ENCODE measurements around the gene FASTKD2. TPM values are rescaled to one million over a fixed set of nuclear protein-coding genes. Genes with fewer than 3 reads are reported as not detected.

FASTKD2 gene
- total RNA-seq, 4 donors from 2014 or later = 15.8 to 34.0 (median 29.8) TPM

- Histone ChIP-seq H3K36me3 (no peaks in the 10 kb centered on the region), H3K27me3 (no peaks in the 10 kb centered on the region), H3K4me1 (no peaks in the 10 kb centered on the region), H3K4me3 (no peak overlapping the region), H3K27ac (no peak overlapping the region), H3K9me3 (no peaks in the 10 kb centered on the region)
- no peak for DNase-seq
- TF ChIP-seq POLR2A (IDR thresholded peaks at IDR 0.05) = no peak
Observed at GRCh38 chr2:206727287-206727686, 38.1 kb upstream of the FASTKD2 start.

GRCh38 chr2:206728277-206729199, 36.9 kb upstream of the FASTKD2 start:
- H3K36me3 ChIP-seq = no peaks in the 10 kb centered on the region
- H3K4me3 ChIP-seq = no peak overlapping the region
- no peaks in the 10 kb centered on the region for H3K27me3 ChIP-seq
- DNase-seq = no peak
- TF ChIP-seq CTCF (IDR thresholded peaks at IDR 0.05) (no peak), POLR2A (IDR thresholded peaks at IDR 0.05) (no peak)
- no peak overlapping the region for H3K27ac ChIP-seq
- H3K9me3 ChIP-seq = no peaks in the 10 kb centered on the region
- no peaks in the 10 kb centered on the region for H3K4me1 ChIP-seq

GRCh38 chr2:206733341-206733740, 32.1 kb upstream of the FASTKD2 start:
- Histone ChIP-seq H3K4me1 (no peaks in the 10 kb centered on the region), H3K4me3 (no peak overlapping the region), H3K9me3 (no peaks in the 10 kb centered on the region), H3K36me3 (no peaks in the 10 kb centered on the region), H3K27ac (no peak overlapping the region), H3K27me3 (no peaks in the 10 kb centered on the region)
- no peak for TF ChIP-seq POLR2A (IDR thresholded peaks at IDR 0.05)
- TF ChIP-seq CTCF (IDR thresholded peaks at IDR 0.05) = no peak
- DNase-seq = no peak

GRCh38 chr2:206736935-206737334, 28.5 kb upstream of the FASTKD2 start:
- Histone ChIP-seq H3K9me3 (no peaks in the 10 kb centered on the region), H3K4me3 (no peak overlapping the region)

GRCh38 chr2:206739271-206739670, 26.1 kb upstream of the FASTKD2 start:
- no peaks in the 10 kb centered on the region for H3K4me1 ChIP-seq
- no peaks in the 10 kb centered on the region for H3K27me3 ChIP-seq
- no peak overlapping the region for H3K27ac ChIP-seq
- TF ChIP-seq POLR2A (IDR thresholded peaks at IDR 0.05) = no peak
- H3K9me3 ChIP-seq = no peaks in the 10 kb centered on the region
- no peaks in the 10 kb centered on the region for H3K36me3 ChIP-seq
- no peak for DNase-seq
- no peak overlapping the region for H3K4me3 ChIP-seq

More at GRCh38 chr2:206736935-206737334, 28.5 kb upstream of the FASTKD2 start:
- no peak for DNase-seq
- TF ChIP-seq POLR2A (IDR thresholded peaks at IDR 0.05) (no peak), CTCF (IDR thresholded peaks at IDR 0.05) (no peak)
- Histone ChIP-seq H3K36me3 (no peaks in the 10 kb centered on the region), H3K4me1 (no peaks in the 10 kb centered on the region), H3K27me3 (no peaks in the 10 kb centered on the region), H3K27ac (no peak overlapping the region)

GRCh38 chr2:206740800-206741199, 24.6 kb upstream of the FASTKD2 start:
- no peak overlapping the region for H3K27ac ChIP-seq
- no peaks in the 10 kb centered on the region for H3K27me3 ChIP-seq
- H3K36me3 ChIP-seq = no peaks in the 10 kb centered on the region
- DNase-seq = no peak
- no peaks in the 10 kb centered on the region for H3K9me3 ChIP-seq
- TF ChIP-seq CTCF (IDR thresholded peaks at IDR 0.05) (no peak), POLR2A (IDR thresholded peaks at IDR 0.05) (no peak)
- no peak overlapping the region for H3K4me3 ChIP-seq
- H3K4me1 ChIP-seq = no peaks in the 10 kb centered on the region
